GM10248 (cell line): ENCODE measurements around the gene PON2.
"Not testable (repeated sequence)": the region's sequence is repeated elsewhere in the genome, so short reads cannot be mapped to it uniquely, and the experiment has no call there.

Experiments used
- CTCF ChIA-PET: fragments of 300-600 bp; sonication (Branson Sonifier 250); formaldehyde crosslinking; extraction: SDS; loops from one replicate; lab custom pipeline; 2021; ENCODE audit warnings: antibody characterized with exemption; lab: Yijun Ruan, JAX
- POLR2A ChIA-PET: fragments of 350-650 bp; sonication (Branson Sonifier 250); formaldehyde crosslinking; extraction: SDS; loops from one replicate; lab custom pipeline; 2020; ENCODE audit warnings: antibody characterized with exemption; lab: Yijun Ruan, JAX
- DNase-seq: peaks from one replicate; pipeline ENCODE4 v3.0.0; 2012; ENCODE audit errors: extremely low spot score
- TF ChIP-seq, protein P1 (sequence below): IDR thresholded peaks from 2 replicates; pipeline ENCODE4 v1.5.1; 2012; ENCODE audit warnings: mild to moderate bottlenecking, low read depth; ENCODE audit errors: extremely low read depth, missing control alignments, control extremely low read depth

The PON2 gene

DNA sequence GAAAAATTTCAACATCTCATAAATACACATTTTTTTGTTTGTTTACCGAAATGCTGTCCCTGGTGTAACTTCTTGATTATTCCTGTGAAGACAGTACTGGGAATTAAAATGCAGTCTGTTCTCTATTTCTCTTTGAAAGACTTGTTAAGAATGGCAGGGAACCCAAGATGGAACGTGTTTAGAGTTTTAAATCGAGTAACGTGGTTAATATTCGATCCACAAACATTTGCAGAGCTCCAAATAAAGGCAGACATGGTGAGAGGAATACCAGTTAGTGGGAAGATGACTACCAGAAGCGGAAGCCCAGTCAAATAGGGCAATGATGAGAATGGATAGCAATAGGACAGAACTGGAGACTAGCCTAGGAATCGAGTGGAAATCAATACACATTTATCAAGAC is 45.3 kb downstream of the PON2 start:
- TF ChIP-seq, protein P1, sequence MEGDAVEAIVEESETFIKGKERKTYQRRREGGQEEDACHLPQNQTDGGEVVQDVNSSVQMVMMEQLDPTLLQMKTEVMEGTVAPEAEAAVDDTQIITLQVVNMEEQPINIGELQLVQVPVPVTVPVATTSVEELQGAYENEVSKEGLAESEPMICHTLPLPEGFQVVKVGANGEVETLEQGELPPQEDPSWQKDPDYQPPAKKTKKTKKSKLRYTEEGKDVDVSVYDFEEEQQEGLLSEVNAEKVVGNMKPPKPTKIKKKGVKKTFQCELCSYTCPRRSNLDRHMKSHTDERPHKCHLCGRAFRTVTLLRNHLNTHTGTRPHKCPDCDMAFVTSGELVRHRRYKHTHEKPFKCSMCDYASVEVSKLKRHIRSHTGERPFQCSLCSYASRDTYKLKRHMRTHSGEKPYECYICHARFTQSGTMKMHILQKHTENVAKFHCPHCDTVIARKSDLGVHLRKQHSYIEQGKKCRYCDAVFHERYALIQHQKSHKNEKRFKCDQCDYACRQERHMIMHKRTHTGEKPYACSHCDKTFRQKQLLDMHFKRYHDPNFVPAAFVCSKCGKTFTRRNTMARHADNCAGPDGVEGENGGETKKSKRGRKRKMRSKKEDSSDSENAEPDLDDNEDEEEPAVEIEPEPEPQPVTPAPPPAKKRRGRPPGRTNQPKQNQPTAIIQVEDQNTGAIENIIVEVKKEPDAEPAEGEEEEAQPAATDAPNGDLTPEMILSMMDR = no peak
- ChIA-PET CTCF (no interaction called here), POLR2A (no interaction called here)
- no peak for DNase-seq

DNA sequence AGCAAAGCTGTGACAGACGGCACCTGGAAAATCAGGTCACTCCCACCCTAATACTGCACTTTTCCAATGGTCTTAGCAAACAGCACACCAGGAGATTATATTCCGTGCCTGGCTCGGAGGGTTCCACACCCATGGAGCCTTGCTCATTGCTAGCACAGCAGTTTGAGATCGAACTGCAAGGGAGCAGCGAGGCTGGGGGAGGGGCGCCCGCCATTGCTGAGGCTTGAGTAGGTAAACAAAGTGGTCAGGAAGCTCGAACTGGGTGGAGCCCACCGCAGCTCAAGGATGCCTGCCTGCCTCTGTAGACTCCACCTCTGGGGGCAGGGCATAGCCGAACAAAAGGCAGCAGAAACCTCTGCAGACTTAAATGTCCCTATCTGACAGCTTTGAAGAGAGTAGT is 55.4 kb downstream of the PON2 start:
- CTCF ChIA-PET, POLR2A ChIA-PET: not testable (repeated sequence)

DNA sequence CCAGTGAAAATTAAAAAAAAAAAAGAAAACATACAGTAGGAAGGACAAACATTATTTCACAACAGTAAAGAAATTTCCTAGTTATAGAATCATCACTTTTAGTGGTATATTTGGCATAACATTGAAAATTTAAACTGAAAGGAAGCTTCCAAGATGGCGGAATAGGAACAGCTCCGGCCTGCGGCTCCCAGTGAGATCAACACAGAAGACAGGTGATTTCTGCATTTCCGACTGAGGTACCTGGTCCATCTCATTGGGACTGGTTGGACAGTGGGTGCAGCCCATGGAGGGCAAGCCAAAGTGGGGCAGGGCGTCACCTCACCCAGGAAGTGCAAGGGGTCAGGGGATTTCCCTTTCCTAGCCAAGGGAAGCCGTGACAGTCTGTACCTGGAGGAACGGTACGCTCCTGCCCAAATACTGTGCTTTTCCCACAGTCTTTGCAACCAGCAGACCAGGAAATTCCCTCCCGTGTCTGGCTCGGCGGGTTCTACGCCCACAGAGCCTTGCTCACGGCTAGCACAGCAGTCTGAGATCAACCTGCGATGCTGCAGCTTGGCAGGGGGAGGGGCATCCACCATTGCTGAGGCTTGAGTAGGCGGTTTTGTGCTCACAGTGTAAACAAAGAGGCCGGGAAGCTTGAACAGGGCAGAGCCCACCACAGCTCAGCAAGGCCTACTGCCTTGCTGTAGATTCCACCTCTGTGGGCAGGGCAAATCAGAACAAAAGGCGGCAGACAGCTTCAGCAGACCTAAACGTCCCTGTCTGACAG is 58.0 kb downstream of the PON2 start:
- POLR2A ChIA-PET = no interaction called here
- CTCF ChIA-PET = no interaction called here
- TF ChIP-seq, protein P1 = no peak
- DNase-seq = no peak

More for the DNA sequence above, 55.4 kb downstream of the PON2 start:
- DNase-seq = not testable (repeated sequence)

DNA sequence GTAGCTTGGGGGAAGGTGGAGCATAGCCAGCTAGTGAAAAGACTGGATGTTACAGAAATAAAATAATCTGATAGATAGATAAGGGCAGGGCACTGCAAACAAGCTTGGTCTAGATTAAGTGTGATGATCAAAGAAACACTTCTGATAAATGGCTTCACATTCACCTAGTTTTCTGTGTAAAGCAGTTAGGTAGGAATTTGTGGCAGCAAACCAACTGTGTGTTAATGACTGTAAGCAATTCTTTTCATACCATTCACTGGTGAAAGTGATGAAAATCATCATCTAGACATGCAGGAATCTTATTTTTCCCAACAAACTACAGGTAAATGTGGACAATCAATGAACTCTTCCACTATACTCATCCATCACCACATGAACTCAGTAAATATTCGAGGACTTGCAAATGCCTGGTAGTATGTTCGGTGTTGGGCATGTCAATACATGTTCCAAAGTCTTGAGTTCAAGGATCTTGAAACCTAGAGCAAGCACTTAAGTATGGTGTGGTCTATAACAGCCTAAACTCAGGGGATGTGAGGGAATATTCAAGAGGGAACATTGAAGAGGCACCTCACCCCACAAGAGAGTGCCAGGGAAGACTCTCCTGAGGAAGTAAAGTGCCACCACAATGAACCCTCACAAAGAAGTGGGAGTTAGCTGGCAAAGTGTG is 59.1 kb downstream of the PON2 start:
- POLR2A ChIA-PET = no interaction called here
- no peak for DNase-seq
- TF ChIP-seq, protein P1 = no peak
- CTCF ChIA-PET = no interaction called here

DNA sequence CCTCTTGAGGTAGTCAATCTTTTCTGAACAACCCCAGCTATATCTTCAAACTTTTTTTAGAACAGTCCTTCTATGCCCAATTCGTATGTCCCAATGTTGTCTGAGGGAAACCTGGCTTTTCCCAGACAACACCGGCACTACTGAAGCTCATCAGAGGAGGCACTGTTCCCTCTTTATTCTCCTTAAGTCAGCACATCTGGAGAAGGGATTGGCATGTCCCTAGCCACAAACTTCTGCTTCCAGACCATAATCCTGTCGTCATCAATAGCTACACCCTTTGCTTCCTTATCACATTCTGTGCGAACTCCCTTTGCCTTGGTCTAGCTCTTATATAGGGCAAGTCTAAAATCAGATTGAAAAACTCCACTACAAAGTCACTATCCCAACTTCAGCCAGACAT is 61.5 kb downstream of the PON2 start:
- CTCF ChIA-PET = interaction anchor here (0.9 kb wide), 1 partner anchor 23 kb away, joined by 4 read pairs; no protein-coding TSS in a partner anchor
- POLR2A ChIA-PET = no interaction called here
- TF ChIP-seq, protein P1 = no peak
- no peak for DNase-seq

DNA sequence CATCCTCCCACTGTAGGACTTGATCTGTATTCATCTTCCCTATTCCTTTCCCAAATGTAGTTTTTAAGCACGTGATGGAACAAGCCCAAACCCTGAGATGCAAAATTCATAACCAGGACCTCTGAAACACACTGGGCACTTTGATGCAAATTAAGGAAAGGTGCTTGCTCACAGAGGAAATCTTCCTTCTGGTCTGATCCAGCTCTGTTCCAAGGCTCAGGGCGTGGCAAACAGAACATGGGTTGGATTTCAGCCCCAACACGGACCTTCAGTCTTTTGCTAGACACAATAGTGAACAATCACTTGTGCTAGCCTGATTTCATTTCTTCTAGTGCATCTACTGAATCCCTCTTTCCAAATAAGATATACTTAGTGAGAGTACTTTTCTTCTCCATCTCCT is 66.6 kb downstream of the PON2 start:
- DNase-seq = no peak
- ChIA-PET POLR2A (no interaction called here), CTCF (interaction anchor here (0.9 kb wide), 1 partner anchor 108 kb away, joined by 3 read pairs; no protein-coding TSS in a partner anchor)
- TF ChIP-seq, protein P1 = no peak

DNA sequence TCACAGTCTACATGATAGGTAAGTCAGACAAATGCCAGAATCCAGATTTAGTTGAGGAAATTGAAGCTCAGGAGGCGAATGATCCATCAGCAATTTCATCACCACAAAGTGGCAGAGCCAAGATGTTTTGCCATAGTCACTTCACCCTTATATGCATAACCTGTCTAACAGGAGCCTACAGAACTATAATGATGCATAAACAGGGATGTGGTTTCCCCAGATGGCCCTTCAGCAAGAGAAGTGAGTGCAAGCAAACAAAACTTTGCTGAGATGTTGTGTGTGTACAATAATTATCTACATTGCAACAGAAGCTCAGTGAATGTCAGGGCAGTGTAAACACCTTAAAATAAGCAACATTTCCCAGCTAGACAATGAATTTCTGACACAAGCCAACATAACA is 67.2 kb downstream of the PON2 start:
- TF ChIP-seq, protein P1 = no peak
- no peak for DNase-seq
- CTCF ChIA-PET = interaction anchor here (0.9 kb wide), 1 partner anchor 109 kb away, joined by 3 read pairs; no protein-coding TSS in a partner anchor
- POLR2A ChIA-PET = no interaction called here
